K562 treated with DMSO at 1 percent for 12 hours (cell line): Measurements from ENCODE around the gene RCAN3. TPM values are rescaled to one million over a fixed set of nuclear protein-coding genes. Genes with fewer than 3 reads are reported as not detected.

ENCODE experiments used
- total RNA-seq: library from RNA; unstranded; fragments of 300-600 nt; gene quantifications from 2 replicates; pipeline ENCODE4 v1.2.3, GENCODE V29; 2022; ENCODE audit not compliant: insufficient read depth

The RCAN3 gene
- total RNA-seq, result 1.0 and 3.5 TPM in 2 replicates

GRCh38 chr1:24502709-24503058 lies at the start of gene RCAN3:
RCAN3 (plus strand) TSS chr1:24502836; CDS start chr1:24514373, 11,537 bp downstream.

GRCh38 chr1:24555591-24556413 lies 53.2 kb downstream of the RCAN3 start, which contains the start of gene NCMAP:
NCMAP (plus strand) TSS chr1:24556087; CDS start chr1:24595431, 39,344 bp downstream.

Other genes with a start within 250 kb of the RCAN3 start
- not detected in 2 replicates for gene GRHL3, start 183.5 kb upstream of the RCAN3 start, total RNA-seq
- 4.6 and 10.0 TPM in 2 replicates for gene STPG1, start 89.1 kb upstream of the RCAN3 start, total RNA-seq
- 10.2 and 31.5 TPM in 2 replicates for gene NIPAL3, start 87.0 kb upstream of the RCAN3 start, total RNA-seq
- not detected in 2 replicates for gene NCMAP, start 53.3 kb downstream of the RCAN3 start, total RNA-seq
- gene SRRM1, start 140.5 kb downstream of the RCAN3 start, total RNA-seq, result 20.9 and 125 TPM in 2 replicates
- gene CLIC4, start 242.6 kb downstream of the RCAN3 start, total RNA-seq, result 24.2 and 91.2 TPM in 2 replicates